Activated T-cell treated with anti-CD3 and anti-CD28 coated beads for 4 hours (primary cell): ENCODE measurements around the gene CCR4.
"Not testable (repeated sequence)": the region's sequence is repeated elsewhere in the genome, so short reads cannot be mapped to it uniquely, and the experiment has no call there.

ENCODE experiments used
- DNase-seq: peaks from one replicate; pipeline ENCODE4 v3.0.0-alpha.2; 2020

CCR4 gene

DNA sequence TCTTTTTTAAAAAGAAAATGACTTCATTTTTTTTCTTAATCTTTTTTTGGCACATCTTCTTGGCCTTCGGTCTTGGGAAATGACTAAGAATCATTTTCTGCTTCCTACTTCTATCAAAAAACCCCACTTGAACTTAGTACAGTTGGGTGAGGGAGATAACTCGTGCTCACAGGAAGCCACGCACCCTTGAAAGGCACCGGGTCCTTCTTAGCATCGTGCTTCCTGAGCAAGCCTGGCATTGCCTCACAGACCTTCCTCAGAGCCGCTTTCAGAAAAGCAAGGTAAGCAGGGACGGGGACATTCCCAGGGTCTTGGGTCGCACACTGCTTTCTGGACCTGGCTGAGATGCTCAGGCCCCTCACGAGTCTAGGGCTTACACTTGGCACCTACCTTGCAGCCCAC, at the start of gene CCR4:
TSS of gene CCR4 (plus strand) at position 235 of the 402 bp plus-strand sequence. CDS start 1,779 bp downstream, outside the sequence.
- peak; percentile 39 for DNase-seq

GRCh38 chr3:32902887-32903371, 48.5 kb upstream of the CCR4 start:
- peak; percentile 5 for DNase-seq

GRCh38 chr3:32903953-32904352, 47.5 kb upstream of the CCR4 start:
- DNase-seq = no peak

DNA sequence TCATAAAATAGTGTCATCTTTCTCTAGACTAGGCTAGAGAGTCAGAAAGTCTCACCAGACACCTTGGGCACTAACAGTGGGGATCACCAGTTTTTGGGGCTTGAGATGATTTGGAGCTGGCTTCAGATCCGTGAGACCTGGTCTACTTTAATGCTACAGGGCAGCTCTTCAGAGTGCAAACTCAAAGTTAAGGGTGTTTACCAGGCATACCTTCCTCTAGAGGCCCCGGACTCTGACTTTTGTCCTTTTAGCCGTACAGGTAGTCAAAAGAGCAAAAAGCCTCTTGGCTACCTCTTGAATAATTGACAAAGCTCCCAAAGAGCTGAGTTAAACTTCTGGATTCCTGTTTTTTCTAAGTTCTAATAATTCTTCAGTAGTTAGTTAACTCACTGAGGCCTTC, 41.4 kb upstream of the CCR4 start:
- DNase-seq = no peak

- no peak for DNase-seq
These were observed 40.5 kb upstream of the CCR4 start for GRCh38 chr3:32910954-32911353.

GRCh38 chr3:32912046-32912445, 39.4 kb upstream of the CCR4 start:
- no peak for DNase-seq

DNA sequence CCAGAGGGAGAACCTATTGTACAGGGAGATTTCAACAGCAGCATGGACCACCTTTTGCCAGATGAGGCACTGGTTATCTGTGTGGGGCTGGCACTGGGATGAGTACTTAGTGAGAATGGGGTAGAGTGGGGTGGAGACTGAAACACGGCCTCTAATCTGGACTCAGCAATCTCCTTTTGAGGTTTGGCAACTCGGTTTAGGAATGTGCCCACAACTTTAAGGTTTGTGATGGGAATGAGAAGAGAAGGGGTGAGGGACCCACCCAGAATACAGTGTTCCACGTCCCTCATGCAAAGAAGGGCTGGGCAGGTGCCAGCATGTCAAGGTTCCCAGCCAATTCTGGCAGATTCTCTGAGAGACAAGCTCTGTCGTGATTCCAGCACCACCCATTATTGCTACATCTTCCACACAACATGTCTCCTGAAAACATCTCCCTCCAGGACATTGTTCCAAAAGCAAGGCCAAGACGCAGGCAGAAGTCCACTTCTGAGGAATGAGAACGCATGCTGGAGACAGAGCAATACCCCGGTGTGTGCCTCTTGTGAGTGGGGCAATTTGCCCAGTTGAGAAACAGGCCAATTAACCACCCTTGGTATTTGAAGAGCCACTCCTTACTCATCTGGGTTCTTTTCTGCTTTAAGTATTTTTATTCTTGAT, 37.5 kb upstream of the CCR4 start:
- DNase-seq = no peak

GRCh38 chr3:32919920-32920319, 31.5 kb upstream of the CCR4 start:
- DNase-seq = no peak

GRCh38 chr3:32922078-32922477, 29.4 kb upstream of the CCR4 start:
- DNase-seq = no peak

GRCh38 chr3:32930161-32930560, 21.3 kb upstream of the CCR4 start:
- no peak for DNase-seq

GRCh38 chr3:32931273-32931672, 20.2 kb upstream of the CCR4 start:
- DNase-seq = not testable (repeated sequence)

DNA sequence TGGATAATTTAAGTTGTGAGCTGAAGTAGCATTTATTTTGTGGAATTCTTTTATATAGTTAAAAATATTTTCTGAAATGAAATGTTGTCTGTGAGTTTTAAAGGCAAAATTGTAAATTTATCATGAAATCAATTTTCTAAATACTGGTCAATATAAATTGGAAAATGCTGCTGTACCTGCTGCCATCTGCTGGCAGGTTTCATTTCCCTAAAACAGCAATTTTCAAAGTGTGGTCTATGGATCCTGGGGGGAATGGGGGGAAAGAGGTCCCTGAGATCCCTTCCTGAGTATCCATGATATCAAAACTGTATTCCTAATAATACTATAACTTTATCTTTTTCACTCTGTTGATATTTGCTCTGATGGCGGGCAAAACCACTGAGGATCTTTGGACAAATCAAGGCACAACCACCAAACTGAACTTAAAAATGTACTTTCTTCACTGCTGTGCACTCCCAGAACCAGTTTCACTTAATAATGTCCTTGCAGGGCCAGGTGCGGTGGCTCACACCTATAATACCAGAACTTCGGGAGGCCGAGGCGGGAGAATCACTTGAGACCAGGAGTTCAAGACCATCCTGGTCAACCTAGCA, 17.2 kb upstream of the CCR4 start:
- DNase-seq = no peak

GRCh38 chr3:32937331-32937730, 14.1 kb upstream of the CCR4 start:
- DNase-seq = no peak

GRCh38 chr3:32939531-32940284, 11.7 kb upstream of the CCR4 start:
- DNase-seq = not testable (repeated sequence)

DNA sequence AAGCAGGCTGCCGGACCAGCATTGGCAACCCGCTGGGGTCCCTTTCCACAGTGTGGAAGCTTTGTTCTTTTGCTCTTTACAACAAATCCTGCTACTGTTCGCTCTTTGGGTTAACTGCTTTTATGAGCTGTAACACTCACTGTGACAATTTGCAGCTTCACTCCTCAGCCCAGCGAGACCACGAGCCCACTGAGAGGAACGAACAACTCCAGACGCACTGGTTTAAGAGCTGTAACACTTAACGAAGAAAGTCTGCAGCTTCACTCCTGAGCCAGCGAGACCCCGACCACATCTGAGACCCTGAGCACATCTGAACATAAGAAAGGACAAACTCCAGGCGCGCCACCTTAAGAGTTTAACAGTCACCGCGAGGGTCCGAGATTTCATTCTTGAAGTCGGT, 10.7 kb upstream of the CCR4 start:
- DNase-seq = no peak

DNA sequence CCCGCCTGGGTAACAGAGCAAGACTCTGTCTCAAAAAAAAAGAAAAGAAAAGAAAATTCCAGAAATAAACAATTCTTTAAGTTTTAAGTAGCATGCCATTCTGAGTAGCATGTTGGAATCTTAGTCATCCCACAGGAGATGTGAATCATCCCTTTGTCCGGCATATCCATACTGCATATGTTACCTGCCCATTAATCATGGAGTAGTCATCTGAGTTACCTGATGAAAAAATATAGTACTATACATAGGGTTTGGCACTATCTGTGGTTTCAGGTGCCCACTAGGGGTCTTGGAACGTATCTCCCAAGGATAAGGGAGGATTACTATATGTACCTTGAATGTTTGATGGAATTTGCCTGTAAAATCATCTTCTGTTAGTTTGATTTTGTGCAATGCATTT, 6.3 kb upstream of the CCR4 start:
- DNase-seq = no peak

- DNase-seq = not testable (repeated sequence)
These were observed 5.8 kb upstream of the CCR4 start for GRCh38 chr3:32945598-32945997.

DNA sequence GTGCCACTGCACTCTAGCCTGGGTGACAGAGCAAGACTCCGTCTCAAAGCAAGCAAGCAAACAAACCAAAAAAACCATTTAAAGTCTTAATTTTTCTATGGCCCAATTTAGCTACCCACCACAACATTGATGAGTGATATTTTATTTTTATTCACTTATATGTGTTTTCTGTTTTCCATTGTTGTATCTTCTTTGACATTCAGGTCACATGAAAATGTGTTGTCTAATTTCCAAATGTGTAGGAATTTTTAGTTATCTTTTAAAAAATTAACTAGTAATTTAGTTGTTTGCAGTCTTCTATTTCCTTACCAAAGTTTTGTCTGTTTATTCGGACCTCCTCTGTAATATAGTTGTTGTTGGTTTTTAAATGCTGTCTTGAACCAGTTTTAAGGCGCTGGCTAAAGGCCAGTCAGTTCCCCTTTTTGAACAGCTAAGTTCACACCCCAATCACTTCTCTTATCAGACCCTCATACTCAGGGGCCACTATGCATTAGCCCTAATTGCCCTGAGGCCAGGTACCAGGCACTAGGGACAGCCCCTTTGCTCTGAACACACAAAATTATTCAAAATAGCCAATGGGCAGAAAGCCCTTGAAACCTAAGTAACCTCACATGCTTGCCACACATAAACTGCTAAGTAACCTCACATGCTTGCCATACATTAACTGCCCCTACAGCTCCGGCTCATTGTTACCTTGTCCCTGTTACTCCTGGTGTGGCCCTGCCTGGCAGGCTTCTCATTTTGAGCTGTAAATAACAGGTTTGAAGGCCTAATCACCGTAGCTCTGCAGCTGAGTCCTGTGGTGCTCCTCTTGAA, 4.3 kb upstream of the CCR4 start:
- DNase-seq = no peak

DNA sequence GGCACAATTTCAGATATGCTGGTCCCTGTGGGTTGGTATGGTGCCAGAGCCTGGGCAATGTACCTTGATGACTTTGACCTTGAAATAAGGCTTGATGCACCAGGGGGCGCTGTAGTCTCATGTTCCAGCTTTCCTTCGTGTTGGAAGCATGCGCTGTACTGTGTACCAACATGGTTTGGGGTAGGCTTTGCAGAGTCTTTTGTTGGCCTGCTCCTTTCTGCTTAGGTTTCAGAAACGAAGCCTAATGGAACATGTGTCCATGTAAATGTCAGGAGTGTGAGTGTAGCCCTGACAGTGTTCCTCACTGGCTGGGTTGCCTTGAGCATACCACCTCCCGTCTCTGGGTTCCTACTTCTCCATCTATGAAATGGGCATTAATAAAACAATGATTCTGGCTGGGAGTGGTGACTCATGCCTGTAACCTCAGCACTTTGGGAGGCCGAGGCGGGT, 3.6 kb upstream of the CCR4 start:
- DNase-seq = peak; percentile 96

GRCh38 chr3:32948625-32949445, 2.6 kb upstream of the CCR4 start:
- DNase-seq = no peak

- no peak for DNase-seq
These were observed 928 bp upstream of the CCR4 start for GRCh38 chr3:32950516-32950915.
